Right cardiac atrium (tissue), 5 donors: ENCODE results near the gene MSMP. TPM values are rescaled to one million over a fixed set of nuclear protein-coding genes. Genes with fewer than 3 reads are reported as not detected.

ENCODE experiments used
- ATAC-seq, 2 donors: fragments of 200-7000 bp; cut with Tn5 transposase; one replicate each; pipeline versions ENCODE4 v1.8.0 to v1.9.1; 2020; ENCODE audit warnings: moderate library complexity in 2 of 2, mild to moderate bottlenecking in 1 of 2
- DNase-seq, 3 donors: peaks; one replicate each; pipeline ENCODE4 v3.0.0-alpha.2; 2020
- H3K27ac ChIP-seq: one replicate; pipeline ENCODE4 v1.5.1; 2013; ENCODE audit warnings: mild to moderate bottlenecking, low read length, control low read depth, moderate library complexity
- H3K27me3 ChIP-seq: one replicate; pipeline ENCODE4 v1.6.1; 2013; ENCODE audit not compliant: control insufficient read depth, insufficient read depth
- H3K4me1 ChIP-seq: one replicate; pipeline ENCODE4 v1.6.1; 2013; ENCODE audit warnings: low read length; ENCODE audit not compliant: control insufficient read depth, insufficient read depth
- H3K4me3 ChIP-seq: one replicate; pipeline ENCODE4 v1.5.1; 2013; ENCODE audit warnings: low read length, control low read depth
- H3K9me3 ChIP-seq: one replicate; pipeline ENCODE4 v1.6.1; 2013; ENCODE audit warnings: low read length; ENCODE audit not compliant: control insufficient read depth
- WGBS: extraction: QIAGEN DNeasy Blood & Tissue Kit; methylation state at CpG from one replicate; pipeline ENCODE4 v1.1.7; 2013; 5-methylcytosine and 5-hydroxymethylcytosine counted together
- intact Hi-C, 4 donors: fragments of 100-400 bp; cut with DNase I; formaldehyde crosslinking; loops; one replicate each; pipeline versions ENCODE4 v1.11.0 to v1.14.0; 2022 to 2023
- polyA plus RNA-seq: library from polyadenylated mRNA; stranded (reverse); fragments of 200-250 nt; gene quantifications from one replicate; pipeline ENCODE4 v1.2.3, GENCODE V29; 2013
- total RNA-seq, 4 donors: library from RNA; stranded (reverse); fragmentation: NEBNext Ultra II Directional; extraction: Animal tissue kit (Norgen Biotek cat#: 25700); gene quantifications; one replicate each; pipeline ENCODE4 v1.2.1, GENCODE V29; 2021
- donor health status: healthy with polysubstance abuse.
- donor health status: DM: no; HTN: yes; CAD: no.
- donor health status: DM: no; HTN: no; CAD: no.
- donor health status: DM: no; HTN: yes; CAD: no; lungs with severe emphysema.
- donor health status: DM: yes; HTN: yes; CAD: no.

The MSMP gene
- total and polyA plus RNA-seq, 5 donors: 0.27 TPM; not detected in 4

DNA sequence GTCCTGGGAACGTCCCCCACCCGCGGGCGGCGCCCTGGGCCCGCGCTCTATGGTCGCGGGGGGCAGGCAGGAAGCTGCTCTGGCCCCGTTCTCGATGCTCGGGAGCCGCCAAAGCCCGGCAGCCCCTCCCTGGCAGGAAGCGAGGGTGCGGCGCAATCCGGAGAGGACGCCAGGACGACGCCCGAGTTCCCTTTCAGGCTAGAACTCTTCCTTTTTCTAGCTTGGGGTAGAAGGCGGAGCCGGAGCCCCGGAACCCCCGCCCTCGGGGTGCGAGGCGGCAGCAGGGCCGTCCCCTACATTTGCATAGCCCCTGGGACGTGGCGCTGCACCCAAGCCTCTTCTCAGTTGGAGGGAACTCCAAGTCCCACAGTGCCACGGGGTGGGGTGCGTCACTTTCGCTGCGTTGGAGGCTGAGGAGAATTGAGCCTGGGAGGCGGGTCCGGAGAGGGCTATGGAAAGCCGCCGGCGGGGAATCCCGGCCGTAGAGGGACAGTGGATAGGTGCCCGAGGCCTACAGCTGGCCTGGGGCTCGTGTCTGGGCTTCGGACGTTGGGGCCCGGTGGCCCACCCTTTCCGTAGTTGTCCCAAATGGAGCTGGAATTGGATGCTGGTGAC lies 21.8 kb downstream of the MSMP start, which contains the start of the genes CREB3 and TLN1:
Gene CREB3 (plus strand): TSS at position 482 of the 615 bp plus-strand sequence. CDS start 107 bp downstream, at position 589.
Gene TLN1 (minus strand): TSS at position 11 of the 615 bp plus-strand sequence. CDS start 6,501 bp downstream, outside the sequence.
- WGBS: under 1% methylated on average over 49 of the region's 49 CpGs
- Histone ChIP-seq H3K9me3 (no peaks in the 10 kb centered on the region), H3K27ac (peak within 1 kb of the TSS; percentile 93), H3K4me1 (peaks cover 21% of the 10 kb centered on the region), H3K4me3 (peak within 1 kb of the TSS; percentile 64), H3K27me3 (no peaks in the 10 kb centered on the region)
- intact Hi-C loops: loop anchor here in 2 of 4 donors (5.0 kb wide), 1 partner anchor 70 kb away; no protein-coding TSS in a partner anchor
- ATAC-seq: peak; percentile 92 to 94
- DNase-seq: peak; percentile 99 to 100 (median 99)

DNA sequence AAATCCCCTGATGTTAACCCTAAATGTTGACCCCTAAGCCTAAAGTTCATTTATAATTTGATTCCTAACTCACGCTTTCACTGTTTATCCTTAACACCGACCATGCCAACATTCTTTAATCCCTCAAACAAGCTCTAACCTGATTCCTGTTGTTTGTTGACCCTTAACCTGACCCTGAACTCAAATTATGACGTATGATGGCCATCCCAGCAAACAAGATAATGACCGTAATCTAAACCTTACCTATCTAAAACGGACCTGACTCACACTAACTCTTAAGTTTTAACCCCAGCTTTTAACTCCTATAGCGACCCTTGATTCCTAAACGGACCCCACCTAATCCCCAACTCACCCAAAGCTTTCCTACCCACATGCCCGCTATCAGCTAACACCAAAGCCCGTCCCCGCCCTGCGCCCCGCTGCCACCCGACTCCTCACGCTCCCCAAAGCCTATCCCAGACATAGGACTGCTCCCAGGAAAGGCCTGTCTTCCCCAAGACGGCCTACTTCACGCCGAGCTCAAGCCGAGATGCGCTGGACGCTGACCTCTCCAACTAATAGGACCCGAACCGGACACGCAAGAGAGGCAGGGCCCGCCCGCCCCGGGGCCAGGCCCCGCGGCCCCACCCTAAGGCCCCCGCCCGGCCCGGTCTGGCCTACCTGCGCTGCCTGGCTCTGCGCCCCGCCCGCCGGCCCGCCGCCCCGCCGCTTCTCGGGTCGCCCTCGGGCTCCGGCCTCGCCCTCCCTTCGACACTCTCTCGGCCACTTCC lies 22.5 kb downstream of the MSMP start:
- Histone ChIP-seq H3K27ac (peak overlapping the region; percentile 93), H3K27me3 (no peaks in the 10 kb centered on the region), H3K4me3 (peak overlapping the region; percentile 64), H3K9me3 (no peaks in the 10 kb centered on the region), H3K4me1 (peaks cover 21% of the 10 kb centered on the region)
- intact Hi-C loops: loop anchor here in 2 of 4 donors (5.0 kb wide), 1 partner anchor 69 kb away; no protein-coding TSS in a partner anchor
- DNase-seq: no peak
- under 1% methylated on average over 47 of the region's 47 CpGs for WGBS
- ATAC-seq: no peak

DNA sequence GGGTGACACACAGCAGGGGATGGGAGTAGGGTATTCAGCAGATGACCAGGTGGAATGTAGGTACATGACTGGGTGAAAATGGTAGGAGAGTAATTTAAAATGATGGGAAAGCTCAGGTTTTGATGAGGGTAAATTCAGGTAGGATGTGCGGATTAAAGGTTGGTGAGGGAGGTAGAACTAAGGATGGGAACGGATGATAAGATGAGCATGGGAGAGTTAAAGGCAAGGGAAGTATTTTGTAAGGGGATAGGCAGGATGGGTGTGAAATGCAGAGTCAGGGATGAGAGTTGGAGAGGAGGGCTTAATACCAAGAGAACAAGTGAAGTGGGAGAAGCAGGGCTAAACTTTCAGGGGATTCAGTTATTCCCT lies 23.6 kb downstream of the MSMP start:
- DNase-seq (no peak), ATAC-seq (no peak)
- peak overlapping the region; percentile 64 for H3K4me3 ChIP-seq
- H3K27ac ChIP-seq: peak overlapping the region; percentile 69
- H3K9me3 ChIP-seq: no peaks in the 10 kb centered on the region
- intact Hi-C loops: loop anchor here in 2 of 4 donors (5.0 kb wide), 1 partner anchor 68 kb away; no protein-coding TSS in a partner anchor
- 56% methylated on average over 2 of the region's 2 CpGs for WGBS
- peaks cover 23% of the 10 kb centered on the region for H3K4me1 ChIP-seq
- H3K27me3 ChIP-seq: no peaks in the 10 kb centered on the region

DNA sequence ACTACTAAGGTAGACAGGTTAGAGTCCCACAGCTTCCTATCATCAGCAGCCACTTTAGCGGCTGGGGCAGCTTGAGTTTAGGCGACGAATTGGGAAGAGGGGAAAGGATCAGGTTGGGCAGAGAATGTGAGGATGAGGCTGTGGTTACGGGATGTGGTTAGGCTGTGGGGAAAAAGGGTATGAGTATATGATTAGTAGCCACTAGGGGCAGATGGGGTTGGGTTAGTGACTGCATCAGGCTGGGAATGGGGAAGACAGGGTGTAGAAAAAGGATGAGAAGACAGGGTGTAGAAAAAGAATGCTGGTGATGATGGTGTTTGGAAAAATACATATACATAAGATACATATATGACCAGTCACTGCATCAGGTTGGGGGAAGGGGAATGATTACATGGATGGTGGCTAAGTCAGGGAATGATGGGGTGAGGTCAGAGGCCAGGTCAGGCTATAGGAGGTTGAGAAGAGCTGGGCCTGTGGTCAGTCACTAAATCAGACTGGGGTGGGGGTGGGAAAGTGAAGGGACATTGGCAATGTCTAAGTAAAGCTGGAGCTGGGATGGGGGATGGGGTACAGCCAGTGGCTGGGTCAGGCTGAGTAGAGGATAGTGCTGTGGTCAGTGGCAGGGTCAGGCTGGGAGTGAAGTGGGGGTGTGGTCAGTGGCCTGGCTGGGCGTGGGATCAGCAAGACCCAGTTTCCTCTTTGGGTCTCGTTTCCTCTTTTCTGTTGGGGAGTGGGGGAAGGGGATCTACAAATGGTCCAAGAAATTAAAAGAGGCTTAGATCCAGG lies 24.2 kb downstream of the MSMP start:
- intact Hi-C loops: loop anchor here in 3 of 4 donors (2.0 to 10.0 kb wide), 4 partner anchors 33 to 68 kb away; partner anchors contain the start of gene ARHGEF39 (in 1 of the 3)
- Histone ChIP-seq H3K4me3 (peak overlapping the region; percentile 64), H3K27me3 (no peaks in the 10 kb centered on the region), H3K27ac (peak overlapping the region; percentile 69), H3K9me3 (no peaks in the 10 kb centered on the region), H3K4me1 (peaks cover 23% of the 10 kb centered on the region)
- DNase-seq (peak; percentile 69 to 86 (median 85)), ATAC-seq (no peak)
- 8% methylated on average over 6 of the region's 6 CpGs for WGBS

DNA sequence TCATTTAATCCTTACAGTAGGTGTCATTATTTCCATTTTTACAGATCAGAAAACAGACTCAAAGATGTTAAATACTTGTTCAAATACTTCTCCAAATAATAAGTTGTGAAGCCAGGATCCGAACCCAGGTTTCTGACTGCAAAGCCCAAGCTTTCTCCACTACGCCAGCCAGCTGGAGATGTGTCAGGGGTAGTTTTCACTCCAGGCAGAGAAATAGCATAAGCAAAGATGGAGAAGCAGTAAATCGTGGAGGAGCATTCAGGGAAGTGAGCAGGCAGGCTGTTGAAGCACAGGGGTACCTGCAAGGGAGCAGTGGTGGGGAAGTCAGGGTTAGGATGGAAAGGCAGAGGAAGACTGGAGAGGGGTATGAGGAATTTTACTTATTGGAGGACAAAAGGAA lies 25.0 kb downstream of the MSMP start:
- 31% methylated on average over 3 of the region's 3 CpGs for WGBS
- Histone ChIP-seq H3K4me1 (peaks cover 23% of the 10 kb centered on the region), H3K9me3 (no peaks in the 10 kb centered on the region), H3K4me3 (peak overlapping the region; percentile 45), H3K27me3 (no peaks in the 10 kb centered on the region), H3K27ac (peak overlapping the region; percentile 69)
- DNase-seq: no peak
- intact Hi-C loops: loop anchor here in 2 of 4 donors (2.0 to 10.0 kb wide), 3 partner anchors 34 to 64 kb away; partner anchors contain the start of gene ARHGEF39 (in 1 of the 2)
- no peak for ATAC-seq

DNA sequence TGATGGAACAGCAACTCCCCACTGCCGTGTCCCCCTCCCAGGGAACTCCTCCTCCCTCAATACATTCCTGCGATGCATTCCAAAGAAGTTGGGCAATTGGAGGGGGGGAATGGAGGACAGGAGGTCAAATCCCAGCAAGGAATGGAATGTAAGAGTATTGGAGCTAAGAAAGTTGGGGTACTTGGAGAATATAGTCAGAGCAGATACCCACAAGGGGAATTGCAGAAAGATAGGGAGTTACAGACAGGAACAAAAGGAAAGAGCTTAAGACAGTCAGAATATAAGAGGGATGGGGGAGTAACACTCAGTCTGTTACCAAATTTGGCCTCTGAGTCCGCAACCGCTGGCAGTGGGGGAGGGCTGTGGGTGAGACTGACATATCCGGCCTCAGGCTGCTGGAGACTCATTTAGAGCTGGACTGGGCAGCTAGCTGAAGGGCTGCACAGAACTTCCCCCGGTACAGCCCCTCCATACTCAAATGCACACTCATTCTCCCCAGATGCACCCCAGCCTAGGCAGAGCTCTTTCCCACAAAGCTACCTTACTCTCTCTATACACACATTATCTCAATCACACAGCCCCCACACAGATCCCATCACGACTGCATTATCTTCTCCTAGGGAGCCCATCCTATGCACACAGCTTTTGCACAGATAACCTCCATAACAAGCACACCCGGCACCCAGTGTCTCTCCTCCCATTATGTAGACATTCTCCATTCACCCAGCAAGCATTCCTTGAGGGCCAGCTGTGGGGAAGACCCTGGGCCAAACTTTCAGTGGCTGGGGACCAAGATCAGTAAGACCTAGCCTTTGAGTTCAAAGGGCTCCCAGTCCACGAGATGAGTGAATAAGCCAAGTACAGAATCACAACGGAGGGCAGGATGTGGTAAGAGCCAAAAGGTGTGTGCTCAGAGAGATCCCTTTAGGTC lies 25.8 kb downstream of the MSMP start:
- Histone ChIP-seq H3K27ac (peak overlapping the region; percentile 96), H3K4me3 (peak overlapping the region; percentile 36), H3K27me3 (no peaks in the 10 kb centered on the region), H3K4me1 (peaks cover 23% of the 10 kb centered on the region), H3K9me3 (no peaks in the 10 kb centered on the region)
- intact Hi-C loops: loop anchor here in 2 of 4 donors (2.0 to 10.0 kb wide), 3 partner anchors 34 to 64 kb away; partner anchors contain the start of gene ARHGEF39 (in 1 of the 2)
- DNase-seq: peak; percentile 78 to 90 (median 89)
- peak; percentile 40 to 48 for ATAC-seq
- WGBS: 1% methylated on average over 10 of the region's 10 CpGs

DNA sequence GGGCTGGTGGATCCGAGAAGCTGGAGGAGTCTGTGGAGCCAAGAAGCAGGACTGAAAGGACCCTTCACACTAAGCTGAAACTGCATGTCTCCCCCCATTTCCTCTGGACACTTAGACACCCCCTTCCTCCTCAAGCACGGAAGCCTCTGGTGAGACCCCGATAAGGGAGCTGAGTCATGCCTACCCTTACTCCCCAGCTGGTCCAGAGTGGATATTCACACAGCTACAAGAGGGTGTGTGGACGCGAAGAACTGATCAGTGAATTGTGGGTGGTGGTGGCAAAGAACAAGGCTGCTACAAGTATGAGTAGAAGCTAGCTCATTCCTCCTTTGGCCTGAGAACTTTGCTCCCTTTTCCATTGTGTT lies 26.4 kb downstream of the MSMP start:
- ATAC-seq (no peak), DNase-seq (no peak)
- Histone ChIP-seq H3K27me3 (no peaks in the 10 kb centered on the region), H3K4me3 (peak overlapping the region; percentile 36), H3K27ac (peak overlapping the region; percentile 96), H3K9me3 (no peaks in the 10 kb centered on the region), H3K4me1 (peaks cover 23% of the 10 kb centered on the region)
- 10% methylated on average over 5 of the region's 5 CpGs for WGBS
- intact Hi-C loops: loop anchor here in 2 of 4 donors (2.0 to 10.0 kb wide), 3 partner anchors 35 to 63 kb away; partner anchors contain the start of gene ARHGEF39 (in 1 of the 2)

DNA sequence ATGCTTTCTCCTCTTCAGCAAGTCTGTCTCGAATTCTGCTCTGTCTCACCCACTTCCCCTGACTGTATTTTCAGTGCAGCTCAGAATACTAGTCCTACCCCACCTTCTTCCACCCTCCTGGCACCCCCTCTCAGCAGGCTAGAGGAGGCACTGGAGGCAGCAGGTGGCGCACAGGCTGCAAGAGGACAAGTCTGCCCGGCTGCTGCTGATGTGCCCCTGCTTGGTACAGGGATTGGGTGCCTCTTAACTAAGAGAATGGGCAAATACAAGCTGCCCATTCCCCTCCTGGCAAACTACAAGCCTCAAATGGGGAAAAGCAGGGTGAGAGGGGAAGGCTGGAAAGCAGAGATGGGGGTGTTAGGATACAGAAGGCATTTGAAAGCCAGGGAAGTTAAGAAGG lies 27.1 kb downstream of the MSMP start:
- Histone ChIP-seq H3K9me3 (no peaks in the 10 kb centered on the region), H3K27ac (peak overlapping the region; percentile 96), H3K27me3 (no peaks in the 10 kb centered on the region), H3K4me3 (no peak overlapping the region), H3K4me1 (peaks cover 23% of the 10 kb centered on the region)
- ATAC-seq: peak; percentile 7 to 55
- 32% methylated on average over 3 of the region's 3 CpGs for WGBS
- intact Hi-C loops: loop anchor here in 2 of 4 donors (5.0 to 10.0 kb wide), 2 partner anchors 35 to 62 kb away; partner anchors contain the start of gene ARHGEF39 (in 1 of the 2)
- peak; percentile 54 to 74 (median 72) for DNase-seq

DNA sequence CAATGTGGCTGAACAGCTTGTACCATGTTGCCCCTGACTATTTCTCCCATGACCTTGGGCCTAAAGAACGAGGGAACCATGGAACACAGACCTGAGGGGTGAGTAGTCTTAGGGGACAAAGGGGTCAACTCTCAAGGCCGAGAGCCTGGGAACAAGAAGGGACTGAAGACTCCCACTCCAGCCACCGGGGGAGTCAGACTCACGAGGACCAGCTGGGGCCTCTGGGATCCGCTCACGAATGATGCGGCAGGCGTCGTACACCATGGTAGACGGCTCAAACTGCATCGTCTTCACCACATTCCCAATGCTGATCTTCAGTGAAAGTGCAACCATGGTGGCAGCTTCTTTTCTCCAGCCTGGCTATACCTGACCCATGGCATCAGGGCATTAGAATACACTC lies 28.7 kb downstream of the MSMP start:
- intact Hi-C loops: loop anchor here in 2 of 4 donors (5.0 to 10.0 kb wide), 2 partner anchors 33 to 61 kb away; partner anchors contain the start of gene ARHGEF39 (in 1 of the 2)
- H3K9me3 ChIP-seq: no peaks in the 10 kb centered on the region
- no peak overlapping the region for H3K27ac ChIP-seq
- DNase-seq (no peak), ATAC-seq (no peak)
- 91% methylated on average over 11 of the region's 11 CpGs for WGBS
- H3K4me3 ChIP-seq: no peak overlapping the region
- H3K4me1 ChIP-seq: peaks cover 18% of the 10 kb centered on the region
- no peaks in the 10 kb centered on the region for H3K27me3 ChIP-seq
